GM23338 (cell line): Measurements from ENCODE around the gene SNX8. TPM values are rescaled to one million over a fixed set of nuclear protein-coding genes. Genes with fewer than 3 reads are reported as not detected.

ENCODE experiments used
- ATAC-seq: fragments of 200-7000 bp; cut with Tn5 transposase; 3 replicates; pipeline ENCODE4 v1.9.1; 2020
- DNase-seq: peaks from one replicate; pipeline ENCODE4 v3.0.0-alpha.2; 2015; ENCODE audit warnings: low spot score
- H2AFZ ChIP-seq: fragments of 200-600 bp; sonication (generic); 2 replicates; pipeline ENCODE4 v1.8.0; 2016; ENCODE audit warnings: antibody characterized with exemption, mild to moderate bottlenecking, moderate library complexity
- H3F3A ChIP-seq: fragments of 200-600 bp; sonication (generic); replicated peaks from 2 replicates; pipeline ENCODE4 v1.8.0; 2017; ENCODE audit warnings: antibody characterized with exemption, mixed run types, low read depth
- H3K27ac ChIP-seq: fragments of 200-600 bp; sonication (generic); 2 replicates; pipeline ENCODE4 v1.6.1; 2016; ENCODE audit warnings: low read depth
- H3K27me3 ChIP-seq: fragments of 200-600 bp; sonication (generic); 2 replicates; pipeline ENCODE4 v1.8.0; 2016; ENCODE audit warnings: mild to moderate bottlenecking, mixed run types, moderate library complexity; ENCODE audit not compliant: insufficient read depth
- H3K36me3 ChIP-seq: fragments of 200-600 bp; sonication (generic); 2 replicates; pipeline ENCODE4 v1.8.0; 2016; ENCODE audit warnings: mild to moderate bottlenecking; ENCODE audit not compliant: insufficient read depth
- H3K4me1 ChIP-seq: fragments of 200-600 bp; sonication (generic); 2 replicates; pipeline ENCODE4 v1.8.0; 2016; ENCODE audit warnings: mild to moderate bottlenecking, moderate library complexity; ENCODE audit not compliant: insufficient read depth
- H3K4me2 ChIP-seq: fragments of 200-600 bp; sonication (generic); 2 replicates; pipeline ENCODE4 v1.7.1; 2017; ENCODE audit warnings: mixed run types
- H3K4me3 ChIP-seq: fragments of 200-600 bp; sonication (generic); 2 replicates; pipeline ENCODE4 v1.6.1; 2016; ENCODE audit warnings: mixed run types
- H3K79me2 ChIP-seq: fragments of 200-600 bp; sonication (generic); replicated peaks from 2 replicates; pipeline ENCODE4 v1.8.0; 2017; ENCODE audit warnings: mild to moderate bottlenecking; ENCODE audit not compliant: insufficient read depth
- H3K9me2 ChIP-seq: fragments of 200-600 bp; sonication (generic); 2 replicates; pipeline ENCODE4 v1.8.0; 2017; ENCODE audit not compliant: insufficient read depth
- H4K20me1 ChIP-seq: fragments of 200-600 bp; sonication (generic); replicated peaks from 2 replicates; pipeline ENCODE4 v1.8.0; 2017; ENCODE audit warnings: mild to moderate bottlenecking; ENCODE audit not compliant: insufficient read depth
- H3K27ac Mint-ChIP-seq: 2 replicates; pipeline ENCODE4 v1.8.0; 2020; ENCODE audit warnings: inconsistent platforms, mild to moderate bottlenecking, moderate library complexity, mixed read lengths
- H3K27me3 Mint-ChIP-seq: 3 replicates; pipeline ENCODE4 v1.8.0; 2022; ENCODE audit warnings: low read depth, mild to moderate bottlenecking, moderate library complexity, mixed read lengths, inconsistent platforms; ENCODE audit not compliant: insufficient read depth, poor library complexity
- H3K36me3 Mint-ChIP-seq: 3 replicates; pipeline ENCODE4 v1.8.0; 2021; ENCODE audit warnings: low read depth, mild to moderate bottlenecking, inconsistent platforms, moderate library complexity, mixed read lengths
- H3K4me1 Mint-ChIP-seq: 3 replicates; pipeline ENCODE4 v1.8.0; 2020; ENCODE audit warnings: mild to moderate bottlenecking, inconsistent platforms, mixed read lengths
- H3K4me3 Mint-ChIP-seq: 3 replicates; pipeline ENCODE4 v1.8.0; 2021; ENCODE audit warnings: moderate library complexity, mild to moderate bottlenecking, inconsistent platforms, mixed read lengths
- H3K9me3 Mint-ChIP-seq: 3 replicates; pipeline ENCODE4 v1.8.0; 2020; ENCODE audit warnings: moderate library complexity, mild to moderate bottlenecking, inconsistent platforms, mixed read lengths
- CREB1 ChIP-seq: fragments of 250-450 bp; sonication (Bioruptor Pico); IDR thresholded peaks from 2 replicates; pipeline ENCODE4 v1.5.0; 2020; ENCODE audit warnings: low read depth, mild to moderate bottlenecking, moderate library complexity
- CTCF ChIP-seq, 2 experiments: fragments of 200-600 bp in 1 of 2; sonication (generic) in 1 of 2; conservative IDR thresholded peaks; 2 replicates each; pipeline versions ENCODE4 v1.5.1 to v1.6.1; 2016 to 2017; ENCODE audit warnings: antibody characterized with exemption in 2 of 2, low read depth in 2 of 2, mild to moderate bottlenecking in 2 of 2, moderate library complexity in 1 of 2
- ETS1 ChIP-seq: IDR thresholded peaks from 2 replicates; pipeline ENCODE4 v1.6.1; 2016; ENCODE audit warnings: antibody characterized with exemption
- EZH2 ChIP-seq: fragments of 200-600 bp; sonication (generic); IDR thresholded peaks from one replicate; pipeline ENCODE4 v1.8.0; 2017; ENCODE audit warnings: antibody characterized with exemption, mild to moderate bottlenecking, low read depth; ENCODE audit not compliant: unreplicated experiment
- EZH2phosphoT487 ChIP-seq: fragments of 200-600 bp; sonication (generic); IDR thresholded peaks from one replicate; pipeline ENCODE4 v1.8.1; 2018; ENCODE audit warnings: antibody characterized with exemption; ENCODE audit not compliant: unreplicated experiment
- JUNB ChIP-seq: IDR thresholded peaks from one replicate; pipeline ENCODE4 v1.6.1; 2016; ENCODE audit warnings: antibody characterized with exemption; ENCODE audit not compliant: unreplicated experiment
- POLR2AphosphoS5 ChIP-seq: IDR thresholded peaks from 2 replicates; pipeline ENCODE4 v1.6.1; 2016; ENCODE audit warnings: antibody characterized with exemption, low read depth
- REST ChIP-seq: IDR thresholded peaks from one replicate; pipeline ENCODE4 v1.6.1; 2018; ENCODE audit warnings: antibody characterized with exemption; ENCODE audit not compliant: unreplicated experiment
- STAT1 ChIP-seq: IDR thresholded peaks from one replicate; pipeline ENCODE4 v1.6.1; 2016; ENCODE audit warnings: antibody characterized with exemption; ENCODE audit not compliant: unreplicated experiment
- ZNF114 ChIP-seq: fragments of 250-450 bp; sonication (Bioruptor Pico); IDR thresholded peaks from 2 replicates; pipeline ENCODE4 v1.5.0; 2020; ENCODE audit warnings: mild to moderate bottlenecking, moderate library complexity
- ZNF331 ChIP-seq: fragments of 250-450 bp; sonication (Bioruptor Pico); IDR thresholded peaks from 2 replicates; pipeline ENCODE4 v1.5.0; 2020; ENCODE audit warnings: low read depth, mild to moderate bottlenecking, moderate library complexity
- polyA plus RNA-seq: library from polyadenylated mRNA; unstranded; fragments of >200 nt; fragmentation: Nextera tagmentation; extraction: Ambion mirVana; gene quantifications from 2 replicates; pipeline ENCODE4 v1.2.1, GENCODE V29; 2016
- total RNA-seq: library from RNA; depleted of rRNA; stranded (reverse); fragments of >200 nt; shearing (Covaris generic); gene quantifications from 2 replicates; pipeline ENCODE4 v1.2.3, GENCODE V29; 2014

SNX8 gene
- total and polyA plus RNA-seq, 2 experiments from 2014 or later, result 44.3 to 50.9 TPM

GRCh38 chr7:2209961-2210323, 104.3 kb downstream of the SNX8 start:
- H3K4me3 ChIP-seq, result no peak overlapping the region
- H3K9me3 Mint-ChIP-seq, result no peaks in the 10 kb centered on the region
- DNase-seq (no peak), ATAC-seq (no peak)
- peaks cover 6% of the 10 kb centered on the region; the same call in 1 of the 2 replicates for H3K79me2 ChIP-seq
- H3K4me2 ChIP-seq, result no peak overlapping the region
- H2AFZ ChIP-seq, result no peak overlapping the region
- H3K4me3 Mint-ChIP-seq, result no peak overlapping the region
- no peaks in the 10 kb centered on the region for H3F3A ChIP-seq
- TF ChIP-seq ZNF331 (CRISPR knock-in tag) (no peak), CREB1 (CRISPR knock-in tag) (no peak), CTCF (conservative IDR thresholded peaks at IDR 0.05; ENCODE audit: low read depth in 2 of 2) (no peak), STAT1 (no peak), ZNF114 (CRISPR knock-in tag) (no peak), EZH2phosphoT487 (no peak), ETS1 (no peak), POLR2AphosphoS5 (no peak), JUNB (no peak), EZH2 (no peak)
- no peaks in the 10 kb centered on the region for H3K4me1 Mint-ChIP-seq
- H3K36me3 ChIP-seq, result peaks cover 11% of the 10 kb centered on the region
- H3K27me3 Mint-ChIP-seq, result peaks cover 2% of the 10 kb centered on the region
- H3K9me2 ChIP-seq, result no peaks in the 10 kb centered on the region
- H3K4me1 ChIP-seq, result no peaks in the 10 kb centered on the region
- H3K27ac ChIP-seq, result no peak overlapping the region; the same call in 1 of the 2 replicates
- no peak overlapping the region for H3K27ac Mint-ChIP-seq
- H3K36me3 Mint-ChIP-seq, result peaks cover 69% of the 10 kb centered on the region
- no peaks in the 10 kb centered on the region for H3K27me3 ChIP-seq
- peaks cover 6% of the 10 kb centered on the region; the same call in 1 of the 2 replicates for H4K20me1 ChIP-seq

DNA sequence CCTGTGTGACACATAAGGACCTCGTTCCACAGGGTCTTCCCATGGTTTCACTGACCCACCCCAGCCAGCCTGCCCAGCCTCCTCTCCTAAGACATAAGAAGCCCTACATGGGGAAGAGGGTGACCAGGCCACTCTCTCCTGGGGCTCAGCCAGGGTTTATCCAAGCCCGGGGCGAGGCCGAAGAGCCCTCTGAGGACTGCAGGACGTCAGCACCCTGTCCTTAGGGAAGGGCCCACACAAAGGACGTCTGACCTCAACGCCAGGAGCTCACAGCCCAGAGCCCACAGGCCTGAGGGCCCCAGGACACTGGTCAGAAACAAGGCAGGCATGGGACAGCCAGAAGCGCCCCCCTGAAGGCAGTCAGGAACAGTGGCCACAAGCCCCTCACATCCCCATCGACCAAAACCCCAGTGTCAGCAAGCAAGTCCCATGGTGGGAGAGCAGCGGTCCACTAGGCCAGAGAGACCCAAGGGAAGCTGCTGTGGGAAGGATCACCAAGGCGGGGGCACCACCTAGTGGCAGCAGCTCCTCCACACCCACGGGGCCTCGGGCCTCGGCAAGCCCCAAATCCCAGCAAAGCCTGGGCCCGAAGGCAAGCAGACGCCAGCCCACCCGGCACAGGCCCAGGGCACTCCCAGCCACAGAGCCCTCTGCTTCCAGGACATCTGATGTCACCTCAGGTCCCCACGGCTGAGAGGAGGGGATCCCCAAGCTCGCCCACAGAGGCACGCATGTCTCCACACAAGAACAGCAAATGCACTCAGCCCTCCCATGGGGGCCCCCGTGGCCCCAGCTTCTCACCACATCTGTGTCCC, 104.9 kb downstream of the SNX8 start:
- Mint-ChIP-seq H3K27ac (no peak overlapping the region), H3K36me3 (peaks cover 66% of the 10 kb centered on the region), H3K4me1 (no peaks in the 10 kb centered on the region; the same call in 2 of the 3 replicates), H3K27me3 (peaks cover 2% of the 10 kb centered on the region), H3K9me3 (no peaks in the 10 kb centered on the region), H3K4me3 (no peak overlapping the region)
- H4K20me1 ChIP-seq, result peaks cover 6% of the 10 kb centered on the region; the same call in 1 of the 2 replicates
- H3F3A ChIP-seq, result no peaks in the 10 kb centered on the region
- TF ChIP-seq JUNB (no peak), ZNF331 (CRISPR knock-in tag) (no peak), EZH2 (no peak), EZH2phosphoT487 (no peak), REST (no peak), CTCF (conservative IDR thresholded peaks at IDR 0.05; ENCODE audit: low read depth in 2 of 2) (peak; percentile 58 to 91), CREB1 (CRISPR knock-in tag) (no peak)
- DNase-seq (peak; percentile 89), ATAC-seq (peak; percentile 97)
- no peak overlapping the region for H3K4me2 ChIP-seq
- H3K27ac ChIP-seq, result no peak overlapping the region; the same call in 1 of the 2 replicates
- H3K27me3 ChIP-seq, result no peaks in the 10 kb centered on the region
- no peaks in the 10 kb centered on the region for H3K4me1 ChIP-seq
- no peaks in the 10 kb centered on the region for H3K9me2 ChIP-seq
- no peak overlapping the region for H3K4me3 ChIP-seq
- peaks cover 11% of the 10 kb centered on the region for H3K36me3 ChIP-seq
- H3K79me2 ChIP-seq, result peaks cover 10% of the 10 kb centered on the region; the same call in 1 of the 2 replicates
- H2AFZ ChIP-seq, result no peak overlapping the region
